NOMO-1 treated with dmso at 0.1 percent for 144 hours (cell line): ENCODE results near the gene SLC25A22.

Experiments
- DNase-seq: peaks from one replicate; lab custom pipeline; 2025; ENCODE audit not compliant: unreplicated experiment; lab: John Stamatoyannopoulos, UW

The SLC25A22 gene

GRCh38 chr11:804599-804964 is 6.5 kb upstream of the SLC25A22 start:
- DNase-seq = no peak

- DNase-seq = no peak
These were observed 5.9 kb upstream of the SLC25A22 start for GRCh38 chr11:803770-804598.

GRCh38 chr11:803467-803742 is 5.3 kb upstream of the SLC25A22 start:
- no peak for DNase-seq

- DNase-seq = no peak
These were observed 4.8 kb upstream of the SLC25A22 start for GRCh38 chr11:802693-803466.

GRCh38 chr11:802018-802617 is 4.0 kb upstream of the SLC25A22 start:
- no peak for DNase-seq

GRCh38 chr11:801097-801780 is 3.2 kb upstream of the SLC25A22 start:
- DNase-seq = no peak

GRCh38 chr11:800473-800872 is 2.4 kb upstream of the SLC25A22 start:
- DNase-seq = no peak

- DNase-seq = no peak
These were observed 1.7 kb upstream of the SLC25A22 start for GRCh38 chr11:799641-800316.

GRCh38 chr11:797296-798092 is 587 bp downstream of the SLC25A22 start:
- DNase-seq = peak; percentile 58

- no peak for DNase-seq
These were observed 1.4 kb downstream of the SLC25A22 start for GRCh38 chr11:796565-797295.

- DNase-seq = peak; percentile 84
These were observed 2.2 kb downstream of the SLC25A22 start for GRCh38 chr11:795634-796564.

- DNase-seq = no peak
These were observed 3.1 kb downstream of the SLC25A22 start for GRCh38 chr11:794766-795633.

- no peak for DNase-seq
These were observed 3.9 kb downstream of the SLC25A22 start for GRCh38 chr11:794013-794765.

GRCh38 chr11:793556-793955 is 4.5 kb downstream of the SLC25A22 start:
- no peak for DNase-seq

GRCh38 chr11:792873-793272 is 5.2 kb downstream of the SLC25A22 start:
- no peak for DNase-seq

GRCh38 chr11:792535-792821 is 5.6 kb downstream of the SLC25A22 start:
- DNase-seq = no peak
